IPS DF 4.7 (cell line): ENCODE measurements around the gene RUBCN.
"Not testable (repeated sequence)": the region's sequence is repeated elsewhere in the genome, so short reads cannot be mapped to it uniquely, and the experiment has no call there.

Experiments
- DNase-seq: peaks from one replicate; pipeline ENCODE4 v3.0.0-alpha.2; 2013; ENCODE audit warnings: low spot score; ENCODE audit errors: extremely low read depth

The RUBCN gene

GRCh38 chr3:197659144-197659543 lies 77.6 kb downstream of the RUBCN start:
- not testable (repeated sequence) for DNase-seq

- not testable (repeated sequence) for DNase-seq
These were observed 78.0 kb downstream of the RUBCN start for GRCh38 chr3:197658706-197659105.

DNA sequence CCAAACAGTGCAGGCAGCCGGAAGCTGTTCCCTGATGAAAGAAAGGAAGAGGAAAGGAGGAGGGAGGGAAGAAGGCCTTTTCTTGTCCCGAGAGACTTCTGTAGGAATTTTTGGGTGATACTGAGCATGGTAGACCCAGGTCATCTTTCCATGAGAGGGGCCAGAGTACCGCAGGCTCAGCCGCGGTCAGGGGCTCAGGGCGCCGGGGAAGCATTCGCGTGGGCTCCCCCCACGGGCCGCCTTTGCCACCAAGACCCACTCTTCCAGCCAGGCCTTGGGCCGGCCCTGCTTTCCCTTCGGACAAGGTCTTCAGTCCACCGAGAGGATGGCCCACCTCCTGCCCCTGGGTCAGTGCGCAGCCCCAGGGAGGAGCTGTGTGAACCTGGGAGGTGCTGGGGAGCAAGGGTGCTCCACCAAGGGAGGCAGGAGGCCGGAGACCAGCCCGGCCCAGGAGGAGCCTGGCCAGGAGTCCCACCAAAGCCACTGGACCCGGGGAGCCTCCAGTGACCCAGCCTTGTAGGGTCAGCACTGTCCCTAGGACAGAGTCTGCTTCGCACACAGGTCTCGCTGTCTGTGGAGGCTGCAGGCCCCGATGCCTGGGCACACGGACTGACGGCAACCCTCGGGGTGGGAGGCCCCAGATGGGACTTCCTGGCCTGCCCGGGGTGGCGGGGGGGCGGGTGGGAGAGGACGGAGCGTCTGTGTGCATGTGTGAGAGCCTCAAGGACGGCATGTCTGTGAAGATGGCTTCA lies 79.0 kb downstream of the RUBCN start:
- not testable (repeated sequence) for DNase-seq

- not testable (repeated sequence) for DNase-seq
These were observed 79.7 kb downstream of the RUBCN start for GRCh38 chr3:197656960-197657359.

GRCh38 chr3:197656129-197656528 lies 80.6 kb downstream of the RUBCN start:
- not testable (repeated sequence) for DNase-seq

DNA sequence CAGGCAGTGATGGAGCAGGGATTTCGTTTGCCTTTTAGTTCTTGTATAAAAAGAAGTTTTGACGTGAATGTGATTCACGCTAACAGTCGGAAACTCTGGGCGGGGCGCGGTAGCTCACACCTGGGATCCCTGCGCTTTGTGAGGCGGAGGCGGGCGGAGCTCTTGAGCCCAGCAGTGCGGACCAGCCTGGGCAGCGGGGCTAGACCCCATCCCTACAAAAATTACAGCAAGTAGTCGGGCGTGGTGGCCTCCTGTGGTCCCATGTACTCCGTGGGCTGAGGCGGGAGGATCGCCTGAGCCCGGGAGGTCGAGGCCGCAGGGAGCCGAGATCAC lies 81.7 kb downstream of the RUBCN start:
- DNase-seq: not testable (repeated sequence)

GRCh38 chr3:197654090-197654997 lies 82.4 kb downstream of the RUBCN start:
- DNase-seq: not testable (repeated sequence)

DNA sequence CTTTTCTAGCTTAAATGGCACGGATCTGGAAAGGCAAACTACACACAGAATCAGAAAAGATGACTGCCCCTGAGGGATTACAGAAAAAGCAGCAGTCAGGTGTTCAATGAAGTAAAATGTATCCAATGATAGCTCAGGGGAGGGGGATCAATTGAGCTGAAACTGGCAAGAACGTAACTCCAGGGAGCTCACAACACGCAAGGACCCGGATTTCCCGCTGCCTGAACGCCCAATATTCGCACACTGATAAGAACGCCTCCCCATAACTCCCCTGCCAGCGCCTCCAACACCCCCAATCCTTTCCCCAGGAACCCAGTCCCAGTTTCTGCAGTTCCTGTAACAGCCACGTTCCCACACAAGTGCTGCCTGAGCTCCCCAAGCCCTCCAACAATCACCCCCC lies 83.8 kb downstream of the RUBCN start:
- not testable (repeated sequence) for DNase-seq

DNA sequence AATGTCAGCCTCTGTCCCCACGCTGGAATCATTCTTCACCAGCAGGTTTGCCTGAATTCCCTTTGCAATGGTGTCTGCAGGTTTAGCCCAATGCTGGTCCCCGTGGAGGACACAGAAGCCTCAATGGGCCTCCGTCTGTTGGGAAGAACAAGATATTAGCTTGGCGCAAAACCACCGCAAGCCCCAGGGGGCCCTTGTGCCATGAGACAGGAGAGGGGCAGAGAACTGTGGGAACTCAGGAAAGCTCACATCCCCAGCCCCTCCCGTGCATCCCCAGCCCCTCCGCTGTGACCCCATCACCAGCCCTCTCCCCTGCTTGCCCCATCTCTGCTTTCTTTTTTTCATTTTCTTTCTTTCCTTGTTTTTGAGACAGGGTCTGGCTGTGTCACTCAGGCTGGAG lies 89.1 kb downstream of the RUBCN start:
- not testable (repeated sequence) for DNase-seq

DNA sequence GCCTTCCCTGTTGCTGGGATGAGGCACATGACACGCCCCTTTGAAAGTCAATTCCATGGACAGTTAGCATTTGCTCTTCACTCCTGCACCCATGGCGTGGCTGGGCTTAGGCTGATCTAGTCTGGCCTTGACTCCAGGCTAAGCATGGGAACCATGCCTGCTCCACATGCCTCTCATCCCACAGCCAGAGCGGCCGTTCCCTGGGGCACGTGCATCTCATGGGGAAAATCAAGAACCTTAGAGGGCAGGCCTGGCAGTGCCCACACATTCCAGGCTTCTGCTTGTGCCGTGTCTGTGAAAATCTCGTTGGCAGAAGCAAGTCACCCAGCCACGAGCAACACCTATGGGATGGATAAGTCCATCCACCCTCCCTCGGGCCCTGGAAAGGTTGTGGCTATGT lies 89.5 kb downstream of the RUBCN start:
- not testable (repeated sequence) for DNase-seq

DNA sequence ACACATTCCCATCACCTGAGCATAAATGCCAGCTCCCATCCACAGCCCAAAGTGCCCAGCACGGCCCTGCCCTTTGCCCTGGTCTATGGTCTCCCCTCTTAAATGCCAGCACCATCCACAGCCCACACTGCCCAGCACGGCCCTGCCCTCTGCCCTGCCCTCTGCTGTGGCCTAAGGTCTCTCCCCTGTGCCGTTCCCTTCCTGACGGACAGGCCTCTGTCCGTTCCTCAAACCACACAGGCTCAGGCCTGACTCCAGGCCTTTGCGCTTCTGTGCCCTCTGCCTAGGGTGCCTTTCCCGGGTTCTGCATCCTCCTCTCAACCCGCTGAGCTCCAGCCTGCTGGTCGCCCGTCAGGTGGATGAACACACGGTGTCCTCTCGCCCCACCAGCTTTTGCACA lies 90.4 kb downstream of the RUBCN start:
- DNase-seq: not testable (repeated sequence)

GRCh38 chr3:197637556-197637955 lies 99.1 kb downstream of the RUBCN start:
- DNase-seq: not testable (repeated sequence)

DNA sequence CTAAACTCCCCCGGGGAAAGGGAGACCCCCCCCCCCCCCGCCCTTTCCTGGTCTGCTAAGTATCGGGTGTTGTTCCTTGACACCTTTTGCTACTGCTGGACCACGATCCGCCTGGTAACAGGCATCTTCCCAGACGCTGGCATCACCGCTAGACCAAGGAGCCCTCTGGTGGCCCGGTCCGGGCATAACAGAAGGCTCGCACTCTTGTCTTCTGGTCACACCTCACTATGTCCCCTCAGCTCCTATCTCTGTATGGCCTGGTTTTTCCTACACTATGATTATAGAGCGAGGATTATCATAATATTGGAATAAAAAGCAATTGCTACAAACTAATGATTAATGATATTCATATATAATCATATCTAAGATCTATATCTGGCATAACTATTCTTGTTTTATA lies 104.7 kb downstream of the RUBCN start:
- DNase-seq: not testable (repeated sequence)

- DNase-seq: not testable (repeated sequence)
These were observed 105.9 kb downstream of the RUBCN start for GRCh38 chr3:197630766-197631165.

GRCh38 chr3:197629286-197629685 lies 107.4 kb downstream of the RUBCN start:
- DNase-seq: not testable (repeated sequence)

DNA sequence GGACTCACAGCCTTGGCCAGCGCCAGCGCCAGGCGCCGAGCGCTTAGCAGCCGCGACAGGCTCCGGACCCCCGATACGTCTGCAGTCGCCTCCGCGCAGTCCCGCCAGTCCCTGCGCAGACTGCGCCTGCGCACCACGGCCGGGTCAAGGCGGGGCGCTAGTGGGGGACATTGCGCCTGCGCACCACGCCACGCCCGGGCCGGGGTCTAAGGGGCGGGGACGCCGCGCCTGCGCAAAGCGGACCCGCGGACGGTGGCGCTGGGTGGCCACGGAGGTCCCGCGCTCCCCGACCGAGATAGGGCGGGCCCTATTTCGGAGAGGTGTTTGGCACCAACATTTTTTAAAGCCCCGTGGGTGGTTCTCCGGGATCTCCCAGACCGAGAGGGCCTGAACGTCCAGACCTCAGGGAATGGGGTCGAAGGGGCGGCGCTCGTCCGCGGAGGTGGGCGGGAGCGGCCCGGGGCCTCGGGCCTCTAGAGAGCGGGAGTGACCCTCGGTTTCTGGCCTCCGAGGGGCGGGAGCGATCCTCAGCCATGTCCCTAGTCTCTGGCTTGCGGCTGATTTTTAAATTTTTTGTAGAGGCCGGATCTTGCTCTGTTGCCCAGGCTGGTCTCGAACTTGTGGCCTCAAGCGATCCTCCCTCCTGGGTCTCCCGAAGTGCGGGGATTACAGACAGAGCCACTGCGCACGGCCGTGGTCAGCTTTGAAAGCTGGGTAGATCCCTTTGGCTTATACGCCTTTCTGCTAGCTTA lies 108.8 kb downstream of the RUBCN start:
- DNase-seq: peak; percentile 7

DNA sequence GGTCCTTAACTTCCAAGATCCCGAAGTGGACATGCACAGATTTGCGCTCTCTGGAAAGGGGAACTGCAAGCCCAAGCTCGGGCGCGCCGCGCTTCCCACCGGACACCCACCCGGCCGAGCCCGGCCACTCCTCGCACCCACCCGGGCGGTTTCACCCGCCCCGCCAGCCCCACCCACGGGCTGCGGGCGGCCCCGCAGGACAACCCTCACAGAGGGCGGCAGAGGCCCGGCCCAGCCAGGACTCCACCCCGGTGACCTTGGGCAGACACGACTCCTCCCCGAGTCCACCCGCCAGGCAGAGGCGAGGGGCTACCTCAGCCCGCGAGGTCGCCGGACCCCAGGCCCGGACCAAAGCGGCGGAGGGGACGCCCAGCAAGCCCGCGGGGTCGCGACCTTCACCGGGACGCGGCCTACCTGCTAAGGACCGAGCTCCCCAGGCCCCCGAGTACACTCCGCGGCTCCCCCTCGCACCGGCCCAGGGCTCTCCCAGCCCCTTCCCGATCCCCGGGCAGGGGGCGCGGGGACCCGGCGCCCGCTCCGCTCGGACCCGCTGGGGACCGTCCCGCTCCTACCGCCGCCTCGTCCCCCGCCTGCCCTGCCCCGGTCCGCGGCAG lies 109.4 kb downstream of the RUBCN start:
- not testable (repeated sequence) for DNase-seq

DNA sequence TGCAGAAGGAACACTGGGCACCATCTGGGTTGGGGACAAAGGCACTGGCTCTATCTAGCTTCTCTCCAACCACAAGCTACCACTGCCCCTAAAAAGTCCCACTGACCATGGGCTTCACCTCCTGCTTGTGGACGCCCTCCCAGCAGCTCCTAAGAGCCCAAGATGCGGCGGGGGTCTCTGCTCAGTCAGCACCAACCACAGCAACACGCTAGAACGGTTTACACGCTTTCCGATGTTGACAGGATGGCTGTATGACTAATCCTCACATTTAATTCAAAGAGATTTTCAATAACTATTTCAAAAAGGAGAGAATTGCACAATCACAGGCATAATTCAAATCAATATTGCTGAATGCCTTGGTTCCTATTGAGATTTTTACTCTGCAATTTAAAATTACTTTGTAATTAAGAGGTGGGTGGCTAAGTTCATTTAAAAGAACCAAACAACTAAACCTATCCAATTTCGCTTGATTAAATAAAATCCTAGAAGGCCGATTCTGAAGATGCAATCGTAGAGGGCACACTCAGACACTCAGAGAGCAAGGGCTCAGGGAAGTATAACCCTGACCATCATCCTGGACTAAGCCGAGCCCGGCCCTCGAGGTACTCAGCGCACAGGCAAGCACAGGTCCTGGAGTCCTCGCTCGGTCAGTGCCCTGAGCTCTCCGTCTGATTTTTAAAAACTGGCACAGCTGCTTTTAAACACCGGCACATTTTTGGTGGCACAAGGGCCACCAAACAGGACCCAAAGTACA lies 110.1 kb downstream of the RUBCN start:
- not testable (repeated sequence) for DNase-seq

DNA sequence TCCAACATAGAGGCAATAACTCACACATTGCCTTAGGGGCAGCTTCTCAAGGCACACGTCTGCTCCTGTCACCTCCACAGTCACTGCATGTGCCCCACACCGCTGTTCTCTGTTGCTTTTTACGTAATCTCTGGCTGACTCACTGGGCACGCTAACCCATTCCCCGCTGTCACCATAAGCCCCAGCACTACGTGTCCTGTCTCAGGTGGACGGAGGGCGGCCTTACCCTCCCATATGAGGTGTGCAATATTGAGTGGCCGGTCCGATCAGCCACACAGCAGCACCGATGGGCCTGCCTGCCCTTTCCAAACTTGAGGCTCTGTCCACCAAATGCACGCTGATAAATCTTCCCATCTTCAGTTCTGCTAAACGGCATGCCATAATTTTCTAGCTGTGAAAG lies 115.2 kb downstream of the RUBCN start:
- DNase-seq: not testable (repeated sequence)
